Right lobe of liver (tissue), 6 donors: ENCODE results near the gene RB1. TPM values are rescaled to one million over a fixed set of nuclear protein-coding genes. Genes with fewer than 3 reads are reported as not detected.
A peak's percentile ranks its signal among the peaks of the same experiment; 100 is the strongest.

ENCODE experiments used
- ATAC-seq, 4 donors: fragments of 200-7000 bp; cut with Tn5 transposase; one replicate each; pipeline ENCODE4 v1.9.1; 2020; ENCODE audit warnings: mild to moderate bottlenecking in 4 of 4, moderate library complexity in 4 of 4
- DNase-seq, 3 donors: peaks; one replicate each; pipeline ENCODE4 v3.0.0-alpha.2; 2020
- H3K27ac ChIP-seq, 3 donors: fragments of 200-600 bp; one replicate each; pipeline ENCODE4 v1.8.0; 2022
- H3K27me3 ChIP-seq, 2 donors: fragments of 200-600 bp; one replicate each; pipeline ENCODE4 v1.8.0; 2022
- H3K36me3 ChIP-seq, 4 donors: fragments of 200-600 bp; sonication (generic) in 1 of 4; one replicate each; pipeline versions ENCODE4 v1.5.1 to v1.8.0; 2017 to 2022; ENCODE audit warnings: control low read depth in 1 of 4
- H3K4me1 ChIP-seq, 4 donors: fragments of 200-600 bp; sonication (generic) in 1 of 4; one replicate each; pipeline versions ENCODE4 v1.5.1 to v1.8.0; 2017 to 2022; ENCODE audit warnings: control low read depth in 1 of 4
- H3K4me3 ChIP-seq, 3 donors: fragments of 200-600 bp; one replicate each; pipeline ENCODE4 v1.8.0; 2022
- H3K9me3 ChIP-seq, 4 donors: fragments of 200-600 bp; sonication (generic) in 1 of 4; one replicate each; pipeline versions ENCODE4 v1.5.1 to v1.8.0; 2017 to 2022; ENCODE audit warnings: control low read depth in 1 of 4
- POLR2A ChIP-seq: fragments of 450-650 bp; IDR thresholded peaks from one replicate; pipeline ENCODE4 v1.6.1; 2017; ENCODE audit warnings: antibody characterized with exemption, mild to moderate bottlenecking
- WGBS: methylation state at CpG from one replicate; pipeline ENCODE4 v1.1.6; 2018; ENCODE audit warnings: low coverage, low lambda C conversion rate; ENCODE audit not compliant: insufficient coverage; ENCODE audit errors: missing lambda C conversion rate; 5-methylcytosine and 5-hydroxymethylcytosine counted together
- intact Hi-C, 2 donors: fragments of 100-400 bp; cut with DNase I; formaldehyde crosslinking; loops; one replicate each; pipeline versions ENCODE4 v1.11.2 to v1.14.1; 2022
- total RNA-seq, 6 experiments: library from RNA; depleted of rRNA in 2 of 6; stranded (reverse); fragments of >200 nt in 2 of 6; fragmentation: NEBNext Ultra II Directional in 3 of 6; extraction: Animal tissue kit (Norgen Biotek cat#: 25700) in 3 of 6; gene quantifications; one replicate each; pipeline versions ENCODE4 v1.1.0 to v1.2.4, GENCODE V29; 2016 to 2023
- TF ChIP-seq, protein P1 (sequence below), 4 donors: fragments of 200-600 bp in 3 of 4; fragments of 450-650 bp in 1 of 4; IDR thresholded peaks; one replicate each; pipeline versions ENCODE4 v1.5.1 to v1.8.0; 2016 to 2022; ENCODE audit warnings: antibody characterized with exemption in 4 of 4, mild to moderate bottlenecking in 2 of 4
- donor health status: DM: no; HTN: yes; CAD: no.
- donor health status: DM: no; HTN: no; CAD: no.
- donor health status: DM: no; HTN: no; CAD: no.
- donor health status: DM: no; HTN: yes; CAD: no.
- donor health status: DM: no; HTN: yes; CAD: no.

Gene RB1
- total RNA-seq, 6 experiments from 2014 or later, result 6.2 to 19.4 (median 12.3) TPM

DNA sequence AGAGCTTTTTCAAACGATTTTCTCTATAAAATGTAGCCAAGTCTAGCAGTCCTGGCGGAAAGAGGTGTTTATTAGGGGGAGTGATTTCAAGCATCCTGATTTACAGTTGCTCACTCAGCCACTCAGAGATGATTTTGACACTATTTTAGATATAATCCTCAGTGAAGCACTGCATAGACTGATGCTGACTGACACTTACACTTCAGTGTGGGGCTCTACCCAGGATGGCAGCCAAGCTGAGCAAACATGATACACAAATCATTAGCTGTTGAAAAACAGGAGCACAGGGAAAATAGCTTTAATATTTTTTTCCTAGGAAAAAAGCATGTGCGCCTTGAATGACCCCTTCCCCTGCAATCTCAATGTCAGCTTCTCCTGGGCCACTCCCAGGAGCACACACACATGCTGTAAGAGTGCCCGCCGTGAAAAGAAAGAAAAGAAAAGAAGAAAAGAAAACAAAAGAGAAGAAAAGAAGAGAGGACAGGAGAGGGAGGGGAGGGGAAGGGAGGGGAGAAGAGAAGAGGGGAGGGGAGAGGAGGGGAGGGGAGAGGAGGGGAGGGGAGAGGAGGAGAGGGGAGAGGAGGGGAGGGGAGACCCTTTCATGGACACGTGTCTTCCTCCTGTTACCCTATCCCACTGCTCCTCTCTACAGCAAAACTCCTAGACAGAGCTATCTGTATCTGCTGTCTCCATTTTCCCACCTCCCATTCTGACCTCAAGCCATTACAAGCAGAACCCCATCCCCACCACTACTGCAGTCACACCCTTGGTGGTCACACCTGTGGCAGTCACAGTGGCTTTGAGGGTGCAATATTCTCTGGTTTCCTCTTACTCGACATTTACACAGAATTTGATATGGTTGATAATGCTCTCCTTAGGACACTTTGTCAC lies 193.0 kb downstream of the RB1 start:
- WGBS, result 80% methylated on average over 5 of the region's 7 CpGs
- DNase-seq (no peak), ATAC-seq (no peak)

GRCh38 chr13:48497669-48498068 lies 194.1 kb downstream of the RB1 start:
- Histone ChIP-seq H3K9me3 (no peaks in the 10 kb centered on the region), H3K4me1 (peaks cover 0 to 12% (median 4%) of the 10 kb centered on the region in 4 donors), H3K27me3 (no peaks in the 10 kb centered on the region), H3K4me3 (no peak overlapping the region), H3K36me3 (no peaks in the 10 kb centered on the region), H3K27ac (no peak overlapping the region)
- TF ChIP-seq, protein P1, sequence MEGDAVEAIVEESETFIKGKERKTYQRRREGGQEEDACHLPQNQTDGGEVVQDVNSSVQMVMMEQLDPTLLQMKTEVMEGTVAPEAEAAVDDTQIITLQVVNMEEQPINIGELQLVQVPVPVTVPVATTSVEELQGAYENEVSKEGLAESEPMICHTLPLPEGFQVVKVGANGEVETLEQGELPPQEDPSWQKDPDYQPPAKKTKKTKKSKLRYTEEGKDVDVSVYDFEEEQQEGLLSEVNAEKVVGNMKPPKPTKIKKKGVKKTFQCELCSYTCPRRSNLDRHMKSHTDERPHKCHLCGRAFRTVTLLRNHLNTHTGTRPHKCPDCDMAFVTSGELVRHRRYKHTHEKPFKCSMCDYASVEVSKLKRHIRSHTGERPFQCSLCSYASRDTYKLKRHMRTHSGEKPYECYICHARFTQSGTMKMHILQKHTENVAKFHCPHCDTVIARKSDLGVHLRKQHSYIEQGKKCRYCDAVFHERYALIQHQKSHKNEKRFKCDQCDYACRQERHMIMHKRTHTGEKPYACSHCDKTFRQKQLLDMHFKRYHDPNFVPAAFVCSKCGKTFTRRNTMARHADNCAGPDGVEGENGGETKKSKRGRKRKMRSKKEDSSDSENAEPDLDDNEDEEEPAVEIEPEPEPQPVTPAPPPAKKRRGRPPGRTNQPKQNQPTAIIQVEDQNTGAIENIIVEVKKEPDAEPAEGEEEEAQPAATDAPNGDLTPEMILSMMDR (IDR thresholded peaks at IDR 0.05), result no peak
- no peak for DNase-seq
- ATAC-seq, result no peak
- intact Hi-C loops, result no loop called here
- no CpG with 5 or more reads among the region's 2 CpGs for WGBS

More for the DNA sequence above, 193.0 kb downstream of the RB1 start:
- H3K27me3 ChIP-seq, result no peaks in the 10 kb centered on the region
- H3K27ac ChIP-seq, result no peak overlapping the region
- TF ChIP-seq POLR2A, result no peak
- TF ChIP-seq, protein P1 (IDR thresholded peaks at IDR 0.05), result no peak
- H3K9me3 ChIP-seq, result no peaks in the 10 kb centered on the region
- intact Hi-C loops, result no loop called here
- H3K4me1 ChIP-seq, result peaks cover 0 to 12% (median 4%) of the 10 kb centered on the region in 4 donors
- H3K4me3 ChIP-seq, result no peak overlapping the region
- H3K36me3 ChIP-seq, result no peaks in the 10 kb centered on the region

DNA sequence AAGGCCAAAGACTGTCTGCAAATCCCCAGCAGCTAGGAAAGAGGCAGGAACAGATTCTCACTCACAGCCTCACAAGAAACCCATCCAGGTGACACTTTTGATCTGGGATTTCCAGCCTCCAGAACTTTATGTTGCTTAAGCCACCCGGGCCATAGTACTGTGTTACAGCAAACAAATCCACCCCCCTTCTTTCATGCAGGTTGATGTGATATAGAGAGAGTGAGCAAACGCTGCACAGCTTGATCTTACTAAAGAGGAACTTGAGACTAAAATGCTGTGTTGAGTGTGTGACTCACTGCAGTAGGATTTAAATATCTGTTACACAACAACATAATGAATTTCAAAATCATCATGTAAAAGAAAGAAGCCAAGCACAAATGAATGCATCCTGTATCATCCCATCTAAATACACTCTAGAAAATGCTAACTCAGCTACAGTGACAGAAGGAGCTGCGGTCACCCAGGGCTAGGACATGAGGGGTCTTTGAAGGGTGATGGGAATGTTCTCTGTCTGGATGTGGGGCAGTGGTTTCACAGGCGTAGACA lies 197.2 kb downstream of the RB1 start:
- WGBS, result 63% methylated on average over 4 of the region's 4 CpGs
- ATAC-seq (peak; percentile 44 to 76 (median 56)), DNase-seq (no peak)
- Histone ChIP-seq H3K4me3 (no peak overlapping the region), H3K4me1 (no peaks in the 10 kb centered on the region), H3K27me3 (no peaks in the 10 kb centered on the region), H3K27ac (peak overlapping the region in 1 of 3 donors; percentile 29), H3K36me3 (no peaks in the 10 kb centered on the region), H3K9me3 (no peaks in the 10 kb centered on the region)
- intact Hi-C loops, result no loop called here
- no peak for TF ChIP-seq POLR2A
- TF ChIP-seq, protein P1 (IDR thresholded peaks at IDR 0.05), result no peak

GRCh38 chr13:48501705-48502104 lies 198.2 kb downstream of the RB1 start:
- no peaks in the 10 kb centered on the region for H3K4me1 ChIP-seq
- intact Hi-C loops, result no loop called here
- H3K9me3 ChIP-seq, result no peaks in the 10 kb centered on the region
- DNase-seq (no peak), ATAC-seq (no peak)
- 96% methylated on average over 2 of the region's 2 CpGs for WGBS
- no peaks in the 10 kb centered on the region for H3K27me3 ChIP-seq
- TF ChIP-seq, protein P1 (IDR thresholded peaks at IDR 0.05), result no peak
- TF ChIP-seq POLR2A, result no peak
- H3K4me3 ChIP-seq, result no peak overlapping the region
- H3K27ac ChIP-seq, result no peak overlapping the region
- H3K36me3 ChIP-seq, result no peaks in the 10 kb centered on the region
